Mucosa of descending colon (tissue), 3 donors: ENCODE results near the gene NUTF2. TPM values are rescaled to one million over a fixed set of nuclear protein-coding genes. Genes with fewer than 3 reads are reported as not detected.

Source experiments
- ATAC-seq: fragments of 200-7000 bp; cut with Tn5 transposase; one replicate; pipeline ENCODE4 v1.9.1; 2020; ENCODE audit warnings: mild to moderate bottlenecking, moderate library complexity
- DNase-seq, 3 donors: peaks; one replicate each; pipeline ENCODE4 v3.0.0-alpha.2; 2020
- H3K36me3 ChIP-seq: fragments of 200-600 bp; one replicate; pipeline ENCODE4 v1.8.0; 2021; ENCODE audit warnings: low read depth, mild to moderate bottlenecking
- H3K4me1 ChIP-seq: fragments of 200-600 bp; one replicate; pipeline ENCODE4 v1.8.0; 2021; ENCODE audit warnings: low read depth, mild to moderate bottlenecking
- H3K4me3 ChIP-seq: fragments of 200-600 bp; one replicate; pipeline ENCODE4 v1.8.0; 2021; ENCODE audit warnings: mild to moderate bottlenecking
- H3K9me3 ChIP-seq: fragments of 200-600 bp; one replicate; pipeline ENCODE4 v1.8.0; 2021; ENCODE audit warnings: mild to moderate bottlenecking
- CTCF ChIP-seq: fragments of 200-600 bp; IDR thresholded peaks from one replicate; pipeline ENCODE4 v1.8.0; 2022; ENCODE audit warnings: antibody characterized with exemption, mild to moderate bottlenecking
- intact Hi-C, 2 donors: fragments of 100-400 bp; cut with DNase I in 1 of 2; cut with micrococcal nuclease in 1 of 2; formaldehyde crosslinking; loops; one replicate each; pipeline versions ENCODE4 v1.11.0 to v1.11.1; 2022; cut with DNase I, micrococcal nuclease
- total RNA-seq, 3 donors: library from RNA; stranded (reverse); fragmentation: NEBNext Ultra II Directional in 2 of 3; extraction: Animal tissue kit (Norgen Biotek cat#: 25700) in 2 of 3; gene quantifications; one replicate each; pipeline versions ENCODE4 v1.2.1 to v1.2.4, GENCODE V29; 2021 to 2023
- donor health status: DM: no; HTN: no; CAD: no; lungs with moderate emphysema.
- donor health status: DM: no; HTN: no; CAD: no.
- donor health status: DM: no; HTN: yes; CAD: no.

The NUTF2 gene
- total RNA-seq, 3 donors from 2014 or later, result 56.0 to 69.3 (median 58.0) TPM

- DNase-seq (peak; percentile 97 to 98 (median 98)), ATAC-seq (peak; percentile 96)
- intact Hi-C loops, result no loop called here
- Histone ChIP-seq H3K4me1 (peaks cover 33% of the 10 kb centered on the region), H3K9me3 (no peaks in the 10 kb centered on the region), H3K36me3 (no peaks in the 10 kb centered on the region), H3K4me3 (peak within 1 kb of the TSS; percentile 93)
- no peak for TF ChIP-seq CTCF
Measured at GRCh38 chr16:67892899-67893742, 46.4 kb downstream of the NUTF2 start, which contains the start of gene PSKH1. Gene PSKH1, plus strand, starts transcription at chr16:67893254. Its CDS starts 15,496 bp downstream, at chr16:67908750.

GRCh38 chr16:67893743-67894399, 47.1 kb downstream of the NUTF2 start:
- Histone ChIP-seq H3K9me3 (no peaks in the 10 kb centered on the region), H3K36me3 (no peaks in the 10 kb centered on the region), H3K4me3 (peak overlapping the region; percentile 93), H3K4me1 (peaks cover 33% of the 10 kb centered on the region)
- DNase-seq (peak in 1 of 3 donors; percentile 57), ATAC-seq (peak; percentile 66)
- no peak for TF ChIP-seq CTCF
- intact Hi-C loops, result no loop called here

- intact Hi-C loops, result no loop called here
- Histone ChIP-seq H3K36me3 (no peaks in the 10 kb centered on the region), H3K4me3 (no peak overlapping the region), H3K4me1 (peaks cover 35% of the 10 kb centered on the region), H3K9me3 (no peaks in the 10 kb centered on the region)
- no peak for TF ChIP-seq CTCF
- ATAC-seq (no peak), DNase-seq (no peak)
Measured at GRCh38 chr16:67897231-67897630, 50.5 kb downstream of the NUTF2 start.

- Histone ChIP-seq H3K36me3 (no peaks in the 10 kb centered on the region), H3K4me3 (no peak overlapping the region), H3K4me1 (peaks cover 12% of the 10 kb centered on the region), H3K9me3 (no peaks in the 10 kb centered on the region)
- ATAC-seq (peak; percentile 91), DNase-seq (peak in 2 of 3 donors; percentile 47 to 52)
- intact Hi-C loops, result no loop called here
- no peak for TF ChIP-seq CTCF
Measured at GRCh38 chr16:67901734-67902133, 55.0 kb downstream of the NUTF2 start.

GRCh38 chr16:67902831-67903230, 56.1 kb downstream of the NUTF2 start:
- H3K4me3 ChIP-seq, result no peak overlapping the region
- intact Hi-C loops, result no loop called here
- ATAC-seq (no peak), DNase-seq (no peak)
- no peaks in the 10 kb centered on the region for H3K36me3 ChIP-seq
- H3K9me3 ChIP-seq, result no peaks in the 10 kb centered on the region
- H3K4me1 ChIP-seq, result peaks cover 8% of the 10 kb centered on the region
- TF ChIP-seq CTCF, result no peak
